ENCODE measurements around the gene MMAB.

Gene MMAB

GRCh38 chr12:109559200-109559505 lies 14.2 kb downstream of the MMAB start:
- no peak for ATAC-seq

GRCh38 chr12:109558374-109559199 lies 14.7 kb downstream of the MMAB start:
- DNase-seq, result no peak

More at GRCh38 chr12:109559200-109559505, 14.2 kb downstream of the MMAB start:
- no peak for DNase-seq

GRCh38 chr12:109557805-109558204 lies 15.5 kb downstream of the MMAB start:
- ATAC-seq (no peak), DNase-seq (no peak)

More at GRCh38 chr12:109558374-109559199, 14.7 kb downstream of the MMAB start:
- ATAC-seq, result no peak

- ATAC-seq (no peak), DNase-seq (no peak)
These were observed 16.1 kb downstream of the MMAB start for GRCh38 chr12:109557200-109557599.

GRCh38 chr12:109555431-109556315 lies 17.6 kb downstream of the MMAB start:
- ATAC-seq (no peak), DNase-seq (no peak)

GRCh38 chr12:109554761-109555160 lies 18.5 kb downstream of the MMAB start:
- ATAC-seq (no peak), DNase-seq (no peak)

GRCh38 chr12:109553906-109554500 lies 19.3 kb downstream of the MMAB start:
- no peak for ATAC-seq

GRCh38 chr12:109553483-109553882 lies 19.8 kb downstream of the MMAB start:
- no peak for ATAC-seq
- DNase-seq, result no peak

More at GRCh38 chr12:109553906-109554500, 19.3 kb downstream of the MMAB start:
- no peak for DNase-seq

GRCh38 chr12:109552971-109553370 lies 20.3 kb downstream of the MMAB start:
- DNase-seq (no peak), ATAC-seq (no peak)

GRCh38 chr12:109551108-109551507 lies 22.2 kb downstream of the MMAB start:
- ATAC-seq (no peak), DNase-seq (no peak)

- no peak for ATAC-seq
These were observed 23.0 kb downstream of the MMAB start for GRCh38 chr12:109550281-109550680.

GRCh38 chr12:109549613-109550270 lies 23.6 kb downstream of the MMAB start:
- DNase-seq (no peak), ATAC-seq (no peak)

More at GRCh38 chr12:109550281-109550680, 23.0 kb downstream of the MMAB start:
- no peak for DNase-seq

- ATAC-seq, result no peak
- no peak for DNase-seq
These were observed 25.0 kb downstream of the MMAB start for GRCh38 chr12:109548258-109548657.

GRCh38 chr12:109547286-109547685 lies 26.0 kb downstream of the MMAB start:
- no peak for DNase-seq
- no peak for ATAC-seq

- ATAC-seq (no peak), DNase-seq (no peak)
These were observed 27.5 kb downstream of the MMAB start for GRCh38 chr12:109545826-109546225.

GRCh38 chr12:109544955-109545531 lies 28.3 kb downstream of the MMAB start:
- ATAC-seq (peak; percentile 44), DNase-seq (no peak)

GRCh38 chr12:109542876-109543275 lies 30.4 kb downstream of the MMAB start:
- ATAC-seq, result no peak

GRCh38 chr12:109542014-109542413 lies 31.3 kb downstream of the MMAB start:
- DNase-seq, result no peak
- no peak for ATAC-seq

More at GRCh38 chr12:109542876-109543275, 30.4 kb downstream of the MMAB start:
- no peak for DNase-seq

- no peak for ATAC-seq
These were observed 31.9 kb downstream of the MMAB start for GRCh38 chr12:109541413-109541726.

GRCh38 chr12:109540526-109541412 lies 32.5 kb downstream of the MMAB start:
- no peak for ATAC-seq
- no peak for DNase-seq

More at GRCh38 chr12:109541413-109541726, 31.9 kb downstream of the MMAB start:
- no peak for DNase-seq

- ATAC-seq, result no peak
These were observed 33.8 kb downstream of the MMAB start for GRCh38 chr12:109539508-109539907.

More at GRCh38 chr12:109539508-109539907, 33.8 kb downstream of the MMAB start:
- DNase-seq, result no peak
